HG02885 (cell line): ENCODE data around the gene ABL1.
"Not testable (repeated sequence)": the region's sequence is repeated elsewhere in the genome, so short reads cannot be mapped to it uniquely, and the experiment has no call there.

Experiments used
- ATAC-seq: cut with Tn5 transposase; IDR thresholded peaks from one replicate; pipeline ENCODE4 v1.9.1; 2021; ENCODE audit warnings: mild to moderate bottlenecking; ENCODE audit not compliant: unreplicated experiment, poor library complexity

Gene ABL1

GRCh38 chr9:130900701-130901497, 65.8 kb downstream of the ABL1 start:
- ATAC-seq: no peak

- no peak for ATAC-seq
Measured at GRCh38 chr9:130901498-130902203, 66.6 kb downstream of the ABL1 start.

GRCh38 chr9:130902204-130903185, 67.4 kb downstream of the ABL1 start:
- ATAC-seq: no peak

- ATAC-seq: no peak
Measured at GRCh38 chr9:130903194-130904069, 68.4 kb downstream of the ABL1 start.

- ATAC-seq: no peak
Measured at GRCh38 chr9:130904070-130905044, 69.3 kb downstream of the ABL1 start.

- no peak for ATAC-seq
Measured at GRCh38 chr9:130905125-130905901, 70.3 kb downstream of the ABL1 start.

- ATAC-seq: no peak
Measured at GRCh38 chr9:130905902-130906734, 71.1 kb downstream of the ABL1 start.

GRCh38 chr9:130906735-130907416, 71.8 kb downstream of the ABL1 start:
- ATAC-seq: no peak

GRCh38 chr9:130908146-130908877, 73.3 kb downstream of the ABL1 start:
- ATAC-seq: no peak

- ATAC-seq: no peak
Measured at GRCh38 chr9:130908878-130909355, 73.9 kb downstream of the ABL1 start.

GRCh38 chr9:130910041-130910440, 75.0 kb downstream of the ABL1 start:
- ATAC-seq: not testable (repeated sequence)

GRCh38 chr9:130910670-130911069, 75.6 kb downstream of the ABL1 start:
- ATAC-seq: not testable (repeated sequence)

GRCh38 chr9:130911254-130912049, 76.4 kb downstream of the ABL1 start:
- ATAC-seq: no peak

- no peak for ATAC-seq
Measured at GRCh38 chr9:130912932-130913598, 78.0 kb downstream of the ABL1 start.
